ENCODE data around the gene IGSF1.

The IGSF1 gene

DNA sequence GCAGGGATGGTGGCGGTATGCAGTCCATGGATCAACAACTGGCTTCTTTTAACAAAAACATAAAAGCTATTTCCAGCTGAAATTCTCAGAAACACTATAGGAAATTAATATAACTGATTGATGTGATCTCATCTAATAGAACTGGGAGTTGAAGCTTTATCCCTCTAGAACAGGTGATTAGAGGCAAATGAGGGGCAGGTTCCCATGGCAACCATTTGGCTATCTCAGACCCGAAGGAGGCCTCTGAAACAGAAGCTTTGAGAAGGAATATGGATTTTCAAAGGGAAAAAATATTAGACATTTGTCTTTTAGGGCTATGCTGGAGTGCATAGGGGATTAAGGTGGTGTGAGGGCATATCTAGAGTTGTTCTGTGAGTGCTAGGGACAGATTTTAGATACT lies 50.0 kb downstream of the IGSF1 start:
- no peak overlapping the region for H3K27ac ChIP-seq (ENCODE audit: low read depth, low read length)
- no peaks in the 10 kb centered on the region for H3K9me3 ChIP-seq (ENCODE audit: control insufficient read depth in 5 of 5, low read length in 5 of 5)
- no peak overlapping the region for H3K4me3 ChIP-seq (ENCODE audit: low read depth in 1 of 5, low read length in 5 of 5)
- no peak overlapping the region for H3K9ac ChIP-seq (ENCODE audit: low read length in 5 of 5)
- no peaks in the 10 kb centered on the region for H3K36me3 ChIP-seq (ENCODE audit: control insufficient read depth in 5 of 5, insufficient read depth in 5 of 5, low read length in 5 of 5)
- peaks cover 0 to 5% (median 2%) of the 10 kb centered on the region in 5 donors for H3K27me3 ChIP-seq (ENCODE audit: control insufficient read depth in 5 of 5, insufficient read depth in 4 of 5, low read length in 5 of 5)
- H3K4me1 ChIP-seq (ENCODE audit: control insufficient read depth in 5 of 5, insufficient read depth in 5 of 5, low read length in 5 of 5) = no peaks in the 10 kb centered on the region

DNA sequence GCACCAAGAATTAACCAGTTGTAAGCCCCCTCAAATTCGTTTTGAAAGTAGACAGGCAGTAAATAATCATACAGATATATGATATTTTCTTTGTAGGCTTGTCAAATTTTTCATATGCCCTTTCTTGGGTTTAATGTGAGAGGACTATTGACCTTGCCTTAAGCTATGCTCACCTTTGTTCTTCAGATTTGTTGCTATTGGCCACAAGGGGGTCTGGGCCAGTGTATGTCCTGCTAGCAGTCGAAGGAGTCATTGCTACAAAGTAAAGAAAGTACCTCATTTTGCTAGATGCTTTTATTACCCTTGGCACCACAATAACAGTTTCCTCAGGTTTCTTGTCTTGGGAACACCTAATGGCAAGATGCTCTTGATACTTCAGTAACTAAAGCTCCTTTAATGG lies 51.7 kb downstream of the IGSF1 start:
- H3K9ac ChIP-seq (ENCODE audit: low read length in 5 of 5) = no peak overlapping the region
- no peaks in the 10 kb centered on the region for H3K9me3 ChIP-seq (ENCODE audit: control insufficient read depth in 5 of 5, low read length in 5 of 5)
- H3K36me3 ChIP-seq (ENCODE audit: control insufficient read depth in 5 of 5, insufficient read depth in 5 of 5, low read length in 5 of 5) = no peaks in the 10 kb centered on the region
- no peak overlapping the region for H3K4me3 ChIP-seq (ENCODE audit: low read depth in 1 of 5, low read length in 5 of 5)
- peaks cover 0 to 5% (median 2%) of the 10 kb centered on the region in 5 donors for H3K27me3 ChIP-seq (ENCODE audit: control insufficient read depth in 5 of 5, insufficient read depth in 4 of 5, low read length in 5 of 5)
- no peaks in the 10 kb centered on the region for H3K4me1 ChIP-seq (ENCODE audit: control insufficient read depth in 5 of 5, insufficient read depth in 5 of 5, low read length in 5 of 5)
- no peak overlapping the region for H3K27ac ChIP-seq (ENCODE audit: low read depth, low read length)

DNA sequence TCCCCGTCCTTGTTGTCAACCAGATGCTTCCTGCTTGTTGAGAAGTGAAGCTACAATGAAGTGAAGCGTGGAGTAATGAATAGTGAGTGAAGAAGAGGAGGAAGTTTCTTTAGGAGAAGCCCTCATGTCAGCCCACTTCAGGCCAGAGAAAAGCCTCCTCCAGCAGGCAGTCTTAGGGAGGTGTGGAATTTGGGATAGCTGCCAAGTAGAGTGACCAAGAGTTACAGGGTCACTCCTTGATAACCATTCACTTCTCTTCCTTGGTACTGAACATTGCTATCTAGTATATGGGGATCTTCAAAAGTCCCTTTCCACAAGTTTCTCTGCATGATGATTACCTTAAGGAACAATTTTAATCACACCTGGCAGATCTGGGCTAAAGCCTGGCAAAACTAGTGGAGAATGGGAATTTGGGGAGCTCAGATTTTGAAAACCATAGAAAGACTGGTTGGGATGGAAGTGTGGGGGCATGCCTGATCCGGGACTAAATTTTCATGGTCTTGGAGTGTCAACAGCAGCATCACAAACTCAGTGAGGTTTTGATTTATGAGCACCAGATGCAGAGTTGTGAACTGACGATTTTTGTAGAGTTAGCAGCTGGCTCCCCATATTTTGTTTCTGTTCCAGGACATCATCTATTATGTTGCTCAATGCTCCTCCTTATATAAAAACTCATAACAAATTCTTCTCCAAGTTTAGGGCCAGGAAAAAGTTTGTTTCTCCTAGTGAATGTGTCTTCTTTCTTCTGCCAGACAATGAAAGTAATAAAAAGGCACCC lies 53.1 kb downstream of the IGSF1 start:
- H3K4me3 ChIP-seq (ENCODE audit: low read depth in 1 of 5, low read length in 5 of 5) = no peak overlapping the region
- H3K27ac ChIP-seq (ENCODE audit: low read depth, low read length) = no peak overlapping the region
- H3K9ac ChIP-seq (ENCODE audit: low read length in 5 of 5) = no peak overlapping the region
- peaks cover 0 to 5% (median 2%) of the 10 kb centered on the region in 5 donors for H3K27me3 ChIP-seq (ENCODE audit: control insufficient read depth in 5 of 5, insufficient read depth in 4 of 5, low read length in 5 of 5)
- H3K4me1 ChIP-seq (ENCODE audit: control insufficient read depth in 5 of 5, insufficient read depth in 5 of 5, low read length in 5 of 5) = no peaks in the 10 kb centered on the region
- no peaks in the 10 kb centered on the region for H3K9me3 ChIP-seq (ENCODE audit: control insufficient read depth in 5 of 5, low read length in 5 of 5)
- no peaks in the 10 kb centered on the region for H3K36me3 ChIP-seq (ENCODE audit: control insufficient read depth in 5 of 5, insufficient read depth in 5 of 5, low read length in 5 of 5)

DNA sequence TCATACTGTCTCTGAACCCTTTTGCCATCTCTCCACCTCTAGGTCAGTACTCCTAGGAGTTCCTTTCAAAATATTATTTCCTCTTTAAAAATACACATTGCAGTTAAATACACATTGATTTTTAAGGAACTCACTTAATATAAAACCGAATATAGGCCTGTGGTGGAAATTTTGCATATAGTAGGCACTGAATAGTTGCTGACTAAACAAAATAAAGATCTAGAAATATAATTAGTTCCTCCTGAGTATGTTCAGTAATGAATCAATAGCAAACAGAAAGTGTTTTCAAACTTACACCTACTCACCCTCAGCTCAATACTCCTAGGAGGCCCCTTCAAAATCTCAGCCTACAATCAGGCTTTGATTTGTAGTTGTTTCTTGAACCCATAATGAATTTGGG lies 61.5 kb downstream of the IGSF1 start:
- Histone ChIP-seq H3K27me3 (ENCODE audit: control insufficient read depth in 5 of 5, insufficient read depth in 4 of 5, low read length in 5 of 5) (peaks cover 0 to 12% (median 6%) of the 10 kb centered on the region in 5 donors), H3K9me3 (ENCODE audit: control insufficient read depth in 5 of 5, low read length in 5 of 5) (no peaks in the 10 kb centered on the region), H3K27ac (ENCODE audit: low read depth, low read length) (no peak overlapping the region), H3K36me3 (ENCODE audit: control insufficient read depth in 5 of 5, insufficient read depth in 5 of 5, low read length in 5 of 5) (no peaks in the 10 kb centered on the region), H3K9ac (ENCODE audit: low read length in 5 of 5) (no peak overlapping the region), H3K4me1 (ENCODE audit: control insufficient read depth in 5 of 5, insufficient read depth in 5 of 5, low read length in 5 of 5) (no peaks in the 10 kb centered on the region), H3K4me3 (ENCODE audit: low read depth in 1 of 5, low read length in 5 of 5) (no peak overlapping the region)

DNA sequence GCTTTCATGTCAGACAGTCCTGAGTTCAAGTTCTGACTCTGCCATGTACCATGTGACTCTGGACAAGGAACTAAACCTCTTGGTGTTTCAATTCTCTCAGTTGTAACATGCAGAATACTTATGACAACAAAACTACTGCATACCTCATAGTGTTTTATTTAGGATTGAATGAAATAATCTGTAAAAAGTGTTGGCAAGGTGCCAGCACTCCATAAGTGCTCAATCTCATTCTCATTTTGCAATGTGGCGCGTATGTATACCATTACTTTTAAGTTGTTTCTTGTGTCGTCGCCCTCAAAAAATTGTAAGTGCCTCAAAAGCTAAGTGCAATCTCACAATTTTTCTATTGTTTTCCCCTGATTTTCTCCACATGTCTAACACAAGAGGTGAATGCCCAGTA lies 62.5 kb downstream of the IGSF1 start:
- no peak overlapping the region for H3K4me3 ChIP-seq (ENCODE audit: low read depth in 1 of 5, low read length in 5 of 5)
- H3K4me1 ChIP-seq (ENCODE audit: control insufficient read depth in 5 of 5, insufficient read depth in 5 of 5, low read length in 5 of 5) = no peaks in the 10 kb centered on the region
- H3K9me3 ChIP-seq (ENCODE audit: control insufficient read depth in 5 of 5, low read length in 5 of 5) = no peaks in the 10 kb centered on the region
- H3K36me3 ChIP-seq (ENCODE audit: control insufficient read depth in 5 of 5, insufficient read depth in 5 of 5, low read length in 5 of 5) = no peaks in the 10 kb centered on the region
- no peak overlapping the region for H3K27ac ChIP-seq (ENCODE audit: low read depth, low read length)
- no peak overlapping the region for H3K9ac ChIP-seq (ENCODE audit: low read length in 5 of 5)
- H3K27me3 ChIP-seq (ENCODE audit: control insufficient read depth in 5 of 5, insufficient read depth in 4 of 5, low read length in 5 of 5) = peaks cover 0 to 12% (median 6%) of the 10 kb centered on the region in 5 donors

DNA sequence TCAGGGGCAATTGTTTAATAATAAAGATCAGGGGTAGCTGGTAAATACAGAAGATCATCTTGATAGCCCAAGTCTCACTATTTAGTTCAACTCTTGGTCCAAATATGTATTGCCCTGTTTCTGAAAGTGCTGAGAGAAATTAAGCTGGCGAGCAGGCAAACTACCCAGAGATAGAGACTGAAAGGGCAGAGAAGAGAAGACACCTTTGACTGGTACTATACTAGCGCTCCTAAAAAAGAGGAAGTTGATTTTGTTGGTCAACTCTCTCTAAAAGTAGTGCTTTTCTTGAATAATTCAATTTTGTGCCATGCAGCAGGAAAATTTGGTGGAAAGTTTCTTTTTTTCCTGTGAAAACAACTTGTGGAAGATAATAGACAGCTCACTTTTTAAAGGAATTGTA lies 64.0 kb downstream of the IGSF1 start:
- peaks cover 0 to 12% (median 3%) of the 10 kb centered on the region in 5 donors for H3K27me3 ChIP-seq (ENCODE audit: control insufficient read depth in 5 of 5, insufficient read depth in 4 of 5, low read length in 5 of 5)
- no peak overlapping the region for H3K27ac ChIP-seq (ENCODE audit: low read depth, low read length)
- H3K4me3 ChIP-seq (ENCODE audit: low read depth in 1 of 5, low read length in 5 of 5) = no peak overlapping the region
- H3K4me1 ChIP-seq (ENCODE audit: control insufficient read depth in 5 of 5, insufficient read depth in 5 of 5, low read length in 5 of 5) = no peaks in the 10 kb centered on the region
- H3K9me3 ChIP-seq (ENCODE audit: control insufficient read depth in 5 of 5, low read length in 5 of 5) = no peaks in the 10 kb centered on the region
- H3K9ac ChIP-seq (ENCODE audit: low read length in 5 of 5) = no peak overlapping the region
- no peaks in the 10 kb centered on the region for H3K36me3 ChIP-seq (ENCODE audit: control insufficient read depth in 5 of 5, insufficient read depth in 5 of 5, low read length in 5 of 5)

Measured in subcutaneous abdominal adipose tissue (tissue), 5 donors.